Uterus (tissue), 2 donors: ENCODE data around the gene DIO3.
A peak's percentile ranks its signal among the peaks of the same experiment; 100 is the strongest.

Source experiments
- CTCF ChIP-seq, 4 experiments: fragments of 200-600 bp in 2 of 4; fragments of 450-650 bp in 2 of 4; sonication (generic) in 2 of 4; IDR thresholded peaks; one replicate each; pipeline ENCODE4 v1.5.1; 2016 to 2019; ENCODE audit warnings: antibody characterized with exemption in 4 of 4, mild to moderate bottlenecking in 2 of 4, moderate library complexity in 1 of 4
- POLR2A ChIP-seq, 2 donors: fragments of 450-650 bp; IDR thresholded peaks; one replicate each; pipeline ENCODE4 v1.6.1; 2016; ENCODE audit warnings: antibody characterized with exemption in 2 of 2, mild to moderate bottlenecking in 1 of 2, moderate library complexity in 1 of 2

GRCh38 chr14:101559624-101560533 is 1.4 kb upstream of the DIO3 start:
- TF ChIP-seq POLR2A (IDR thresholded peaks at IDR 0.05) (no peak), CTCF (IDR thresholded peaks at IDR 0.05) (peak; percentile 16 to 71 (median 58))
